Gastrocnemius medialis (tissue), 4 donors: ENCODE results near the gene DBT.

ENCODE experiments used
- CTCF ChIP-seq, 5 experiments: fragments of 450-650 bp in 3 of 5; fragments of 200-600 bp in 2 of 5; sonication (generic) in 2 of 5; IDR thresholded peaks in 4 of 5; conservative IDR thresholded peaks in 1 of 5; 1 replicate in 4 of 5; 2 replicates in 1 of 5; pipeline ENCODE4 v1.5.1; 2016 to 2019; ENCODE audit warnings: antibody characterized with exemption in 5 of 5, mild to moderate bottlenecking in 3 of 5, moderate library complexity in 3 of 5
- POLR2A ChIP-seq, 2 donors: fragments of 450-650 bp; IDR thresholded peaks; one replicate each; pipeline ENCODE4 v1.6.1; 2017; ENCODE audit warnings: antibody characterized with exemption in 2 of 2, mild to moderate bottlenecking in 2 of 2, moderate library complexity in 2 of 2

- TF ChIP-seq POLR2A (IDR thresholded peaks at IDR 0.05) (no peak), CTCF (IDR thresholded peaks at IDR 0.05 in 4 of 5, conservative IDR thresholded peaks at IDR 0.05 in 1 of 5) (no peak)
These were observed 65.1 kb downstream of the DBT start for GRCh38 chr1:100184536-100184935.
